ENCODE results near the gene EVA1C.

EVA1C gene

GRCh38 chr21:32544697-32545096 is 132.2 kb downstream of the EVA1C start:
- Histone ChIP-seq H3K9ac (ENCODE audit: low read length) (no peak overlapping the region), H3K36me3 (replicated peaks; ENCODE audit: low read depth, low read length) (no peaks in the 10 kb centered on the region), H4K20me1 (ENCODE audit: insufficient read depth, low read length) (no peaks in the 10 kb centered on the region), H3K4me1 (ENCODE audit: low read length) (no peaks in the 10 kb centered on the region), H3K27me3 (ENCODE audit: low read depth, low read length) (no peaks in the 10 kb centered on the region), H2AFZ (ENCODE audit: low read depth, low read length) (no peak overlapping the region), H3K4me2 (ENCODE audit: low read length) (no peak overlapping the region), H3K27ac (ENCODE audit: low read length) (no peak overlapping the region), H3K4me3 (ENCODE audit: low read length) (no peak overlapping the region), H3K9me3 (ENCODE audit: insufficient read depth, low read length) (no peaks in the 10 kb centered on the region), H3K79me2 (ENCODE audit: low read length) (no peaks in the 10 kb centered on the region)
- TF ChIP-seq EZH2phosphoT487 (IDR thresholded peaks at IDR 0.05; ENCODE audit: low read depth): no peak
- no peak for TF ChIP-seq CTCF (IDR thresholded peaks at IDR 0.05; ENCODE audit: low read depth, low read length)

GRCh38 chr21:32545948-32546441 is 133.5 kb downstream of the EVA1C start:
- Histone ChIP-seq H3K27me3 (ENCODE audit: low read depth, low read length) (0 out of 2 replicates have a peak, but pooled peaks cover 4% of the 10 kb centered on the region), H3K4me1 (ENCODE audit: low read length) (no peaks in the 10 kb centered on the region), H4K20me1 (ENCODE audit: insufficient read depth, low read length) (no peaks in the 10 kb centered on the region), H3K4me3 (ENCODE audit: low read length) (no peak overlapping the region), H3K9me3 (ENCODE audit: insufficient read depth, low read length) (no peaks in the 10 kb centered on the region), H3K79me2 (ENCODE audit: low read length) (no peaks in the 10 kb centered on the region), H3K36me3 (replicated peaks; ENCODE audit: low read depth, low read length) (no peaks in the 10 kb centered on the region), H3K9ac (ENCODE audit: low read length) (no peak overlapping the region), H3K4me2 (ENCODE audit: low read length) (no peak overlapping the region), H3K27ac (ENCODE audit: low read length) (no peak overlapping the region), H2AFZ (ENCODE audit: low read depth, low read length) (no peak overlapping the region)
- TF ChIP-seq EZH2phosphoT487 (IDR thresholded peaks at IDR 0.05; ENCODE audit: low read depth): no peak
- no peak for TF ChIP-seq CTCF (IDR thresholded peaks at IDR 0.05; ENCODE audit: low read depth, low read length)

- no peak overlapping the region for H2AFZ ChIP-seq (ENCODE audit: low read depth, low read length)
- H3K4me3 ChIP-seq (ENCODE audit: low read length): no peak overlapping the region
- H3K27me3 ChIP-seq (ENCODE audit: low read depth, low read length): 0 out of 2 replicates have a peak, but pooled peaks cover 4% of the 10 kb centered on the region
Measured at GRCh38 chr21:32547018-32547417, 134.5 kb downstream of the EVA1C start.

GRCh38 chr21:32548978-32549377 is 136.5 kb downstream of the EVA1C start:
- H3K4me3 ChIP-seq (ENCODE audit: low read length): no peak overlapping the region
- H3K36me3 ChIP-seq (replicated peaks; ENCODE audit: low read depth, low read length): no peaks in the 10 kb centered on the region
- no peaks in the 10 kb centered on the region for H3K4me1 ChIP-seq (ENCODE audit: low read length)
- no peak for TF ChIP-seq EZH2phosphoT487 (IDR thresholded peaks at IDR 0.05; ENCODE audit: low read depth)
- no peak for TF ChIP-seq CTCF (IDR thresholded peaks at IDR 0.05; ENCODE audit: low read depth, low read length)
- no peak overlapping the region for H2AFZ ChIP-seq (ENCODE audit: low read depth, low read length)
- H3K27ac ChIP-seq (ENCODE audit: low read length): no peak overlapping the region
- no peaks in the 10 kb centered on the region for H4K20me1 ChIP-seq (ENCODE audit: insufficient read depth, low read length)
- H3K79me2 ChIP-seq (ENCODE audit: low read length): no peaks in the 10 kb centered on the region
- no peaks in the 10 kb centered on the region for H3K9me3 ChIP-seq (ENCODE audit: insufficient read depth, low read length)
- H3K4me2 ChIP-seq (ENCODE audit: low read length): no peak overlapping the region
- 0 out of 2 replicates have a peak, but pooled peaks cover 4% of the 10 kb centered on the region for H3K27me3 ChIP-seq (ENCODE audit: low read depth, low read length)
- no peak overlapping the region for H3K9ac ChIP-seq (ENCODE audit: low read length)

More at GRCh38 chr21:32547018-32547417, 134.5 kb downstream of the EVA1C start:
- H3K36me3 ChIP-seq (replicated peaks; ENCODE audit: low read depth, low read length): no peaks in the 10 kb centered on the region
- no peaks in the 10 kb centered on the region for H3K79me2 ChIP-seq (ENCODE audit: low read length)
- H3K4me1 ChIP-seq (ENCODE audit: low read length): no peaks in the 10 kb centered on the region
- no peaks in the 10 kb centered on the region for H4K20me1 ChIP-seq (ENCODE audit: insufficient read depth, low read length)
- no peaks in the 10 kb centered on the region for H3K9me3 ChIP-seq (ENCODE audit: insufficient read depth, low read length)
- H3K4me2 ChIP-seq (ENCODE audit: low read length): no peak overlapping the region
- no peak overlapping the region for H3K27ac ChIP-seq (ENCODE audit: low read length)
- TF ChIP-seq CTCF (IDR thresholded peaks at IDR 0.05; ENCODE audit: low read depth, low read length): no peak
- TF ChIP-seq EZH2phosphoT487 (IDR thresholded peaks at IDR 0.05; ENCODE audit: low read depth): no peak
- H3K9ac ChIP-seq (ENCODE audit: low read length): no peak overlapping the region

All from OCI-LY3 (cell line).